BE2C (cell line): ENCODE measurements around the gene HLA-DMA.
"Not testable (repeated sequence)": the region's sequence is repeated elsewhere in the genome, so short reads cannot be mapped to it uniquely, and the experiment has no call there.

ENCODE experiments used
- DNase-seq: peaks from one replicate; pipeline ENCODE4 v3.0.0-alpha.2; 2020
- H3K27me3 ChIP-seq: fragments of 250-450 bp; sonication (Bioruptor Pico); 2 replicates; pipeline ENCODE4 v1.5.1; 2020; ENCODE audit warnings: mild to moderate bottlenecking
- H3K36me3 ChIP-seq: fragments of 250-450 bp; sonication (Bioruptor Pico); 2 replicates; pipeline ENCODE4 v1.5.1; 2020; ENCODE audit warnings: mild to moderate bottlenecking
- H3K4me1 ChIP-seq: fragments of 250-450 bp; sonication (Bioruptor Pico); 2 replicates; pipeline ENCODE4 v1.5.1; 2020
- H3K4me3 ChIP-seq: 2 replicates; pipeline ENCODE4 v1.5.1; 2011; ENCODE audit warnings: low read depth, low read length
- H3K9me3 ChIP-seq: fragments of 250-450 bp; sonication (Bioruptor Pico); 2 replicates; pipeline ENCODE4 v1.5.1; 2020
- TF ChIP-seq, protein P1 (sequence below): IDR thresholded peaks from 2 replicates; pipeline ENCODE4 v1.5.1; 2012; ENCODE audit warnings: mild to moderate bottlenecking, low read depth, low read length

The HLA-DMA gene

DNA sequence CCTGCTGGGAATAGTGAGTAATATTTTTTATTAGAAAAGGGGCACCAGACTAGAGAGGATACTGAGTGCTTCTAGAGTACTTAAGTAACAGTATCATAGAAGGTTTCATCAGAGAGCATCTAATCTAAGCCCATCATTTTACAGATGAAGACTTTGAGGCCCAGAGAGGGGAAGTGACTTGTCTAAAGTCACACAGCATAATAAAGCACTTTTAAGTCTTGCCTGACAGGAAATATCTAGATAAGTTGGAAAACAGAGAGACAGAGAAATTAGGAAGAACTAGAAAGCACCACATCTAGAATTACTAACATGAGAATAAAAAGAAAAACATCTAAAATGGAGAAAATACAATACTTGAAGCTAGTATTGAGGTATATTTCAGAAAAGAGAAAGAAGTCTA lies 6.0 kb downstream of the HLA-DMA start:
- H3K36me3 ChIP-seq: no peaks in the 10 kb centered on the region
- H3K4me1 ChIP-seq: no peaks in the 10 kb centered on the region
- no peak overlapping the region for H3K4me3 ChIP-seq
- H3K27me3 ChIP-seq: no peaks in the 10 kb centered on the region; the same call in none of the 2 replicates
- TF ChIP-seq, protein P1, sequence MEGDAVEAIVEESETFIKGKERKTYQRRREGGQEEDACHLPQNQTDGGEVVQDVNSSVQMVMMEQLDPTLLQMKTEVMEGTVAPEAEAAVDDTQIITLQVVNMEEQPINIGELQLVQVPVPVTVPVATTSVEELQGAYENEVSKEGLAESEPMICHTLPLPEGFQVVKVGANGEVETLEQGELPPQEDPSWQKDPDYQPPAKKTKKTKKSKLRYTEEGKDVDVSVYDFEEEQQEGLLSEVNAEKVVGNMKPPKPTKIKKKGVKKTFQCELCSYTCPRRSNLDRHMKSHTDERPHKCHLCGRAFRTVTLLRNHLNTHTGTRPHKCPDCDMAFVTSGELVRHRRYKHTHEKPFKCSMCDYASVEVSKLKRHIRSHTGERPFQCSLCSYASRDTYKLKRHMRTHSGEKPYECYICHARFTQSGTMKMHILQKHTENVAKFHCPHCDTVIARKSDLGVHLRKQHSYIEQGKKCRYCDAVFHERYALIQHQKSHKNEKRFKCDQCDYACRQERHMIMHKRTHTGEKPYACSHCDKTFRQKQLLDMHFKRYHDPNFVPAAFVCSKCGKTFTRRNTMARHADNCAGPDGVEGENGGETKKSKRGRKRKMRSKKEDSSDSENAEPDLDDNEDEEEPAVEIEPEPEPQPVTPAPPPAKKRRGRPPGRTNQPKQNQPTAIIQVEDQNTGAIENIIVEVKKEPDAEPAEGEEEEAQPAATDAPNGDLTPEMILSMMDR: no peak
- no peaks in the 10 kb centered on the region for H3K9me3 ChIP-seq
- DNase-seq: no peak

DNA sequence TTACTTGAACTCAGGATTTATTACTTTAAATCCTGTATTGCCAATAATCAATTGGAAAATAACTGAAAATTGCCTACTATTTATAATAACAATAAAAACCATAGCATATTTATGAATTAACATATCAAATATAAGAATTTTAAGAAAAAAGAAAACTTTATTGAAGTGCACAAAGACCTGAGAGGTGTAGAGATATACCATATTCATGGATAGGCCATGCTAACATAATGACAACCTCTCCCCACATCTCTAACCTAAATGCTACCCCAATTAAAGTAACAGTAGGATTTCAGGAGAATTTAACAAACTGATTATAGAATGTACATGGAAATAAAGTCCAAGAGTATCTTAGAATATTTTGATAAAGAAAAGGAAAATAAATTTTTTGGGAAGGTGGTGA lies 6.9 kb downstream of the HLA-DMA start:
- H3K36me3 ChIP-seq: no peaks in the 10 kb centered on the region
- H3K4me3 ChIP-seq: no peak overlapping the region
- no peak for DNase-seq
- no peaks in the 10 kb centered on the region for H3K9me3 ChIP-seq
- H3K27me3 ChIP-seq: no peaks in the 10 kb centered on the region; the same call in none of the 2 replicates
- TF ChIP-seq, protein P1: no peak
- H3K4me1 ChIP-seq: no peaks in the 10 kb centered on the region

DNA sequence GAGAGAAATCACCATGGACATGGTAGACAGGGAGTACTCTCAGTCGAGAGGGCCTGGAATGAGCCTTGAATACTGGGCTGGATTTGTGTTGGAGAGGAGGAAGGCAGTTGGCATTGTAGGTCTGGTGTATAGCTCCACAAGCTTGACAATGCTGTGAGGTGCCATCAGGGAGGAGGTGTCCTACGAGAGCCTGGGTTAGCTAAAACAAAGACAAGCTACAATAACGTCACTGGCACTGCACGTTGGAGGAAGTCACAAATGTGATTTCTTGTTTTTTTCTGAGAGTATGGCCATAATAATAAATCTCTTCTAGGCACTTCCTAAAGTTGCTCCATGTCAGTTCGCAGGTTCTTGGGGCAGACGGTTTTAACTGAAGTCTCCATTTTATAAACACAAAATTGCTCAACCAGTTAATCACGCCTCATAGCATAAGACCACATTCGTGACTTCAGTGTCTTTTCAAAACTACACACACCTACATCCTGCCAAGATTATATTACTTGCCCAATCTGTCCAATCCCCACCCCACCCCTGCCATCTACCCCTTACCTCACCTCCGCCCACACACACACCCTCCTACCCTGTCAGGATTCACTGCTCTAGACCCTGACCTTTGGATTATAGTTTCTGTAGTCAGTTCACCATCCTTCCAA lies 7.7 kb downstream of the HLA-DMA start:
- Histone ChIP-seq H3K4me3 (no peak overlapping the region), H3K9me3 (no peaks in the 10 kb centered on the region), H3K27me3 (peaks cover 3% of the 10 kb centered on the region), H3K36me3 (no peaks in the 10 kb centered on the region), H3K4me1 (no peaks in the 10 kb centered on the region)
- TF ChIP-seq, protein P1: no peak
- no peak for DNase-seq

DNA sequence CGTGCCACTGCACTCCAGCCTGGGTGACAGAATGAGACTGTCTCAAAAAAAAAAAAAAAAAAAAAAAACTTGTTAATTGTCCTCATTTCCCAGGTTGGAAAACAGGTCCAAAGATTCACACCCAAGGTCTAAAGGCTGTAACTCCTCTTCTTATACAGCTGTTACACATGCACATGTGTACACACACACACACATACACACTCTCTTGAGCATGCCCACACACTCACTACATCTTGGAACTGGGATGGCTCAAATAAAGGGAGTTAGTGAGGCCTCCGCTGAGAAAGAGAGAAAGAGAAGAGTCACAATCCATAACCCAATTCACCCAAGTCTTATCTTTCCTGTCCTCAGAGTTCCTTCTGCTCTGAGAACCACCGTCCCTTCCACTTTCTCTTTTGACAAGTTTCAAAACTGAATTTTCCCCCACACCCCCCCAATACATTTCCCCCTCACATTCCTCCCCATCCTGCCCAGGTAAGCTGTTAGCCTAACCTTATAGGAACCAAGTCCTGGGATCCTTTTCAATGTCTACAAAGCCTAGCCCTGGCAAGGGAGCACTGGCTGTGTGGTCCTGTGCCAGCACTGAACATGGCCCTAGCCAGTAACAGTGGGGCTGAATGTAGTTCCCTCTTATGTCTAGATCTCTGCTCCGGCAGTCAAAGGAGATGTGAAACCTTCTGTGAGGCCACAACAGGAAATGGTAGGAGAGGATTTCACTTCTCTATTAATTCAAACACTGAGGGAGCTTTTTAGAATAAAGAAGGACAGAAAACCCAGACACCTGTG lies 8.8 kb downstream of the HLA-DMA start:
- no peak for DNase-seq
- H3K4me1 ChIP-seq: no peaks in the 10 kb centered on the region
- peaks cover 9% of the 10 kb centered on the region for H3K27me3 ChIP-seq
- TF ChIP-seq, protein P1: no peak
- H3K4me3 ChIP-seq: no peak overlapping the region
- H3K9me3 ChIP-seq: no peaks in the 10 kb centered on the region
- no peaks in the 10 kb centered on the region for H3K36me3 ChIP-seq

DNA sequence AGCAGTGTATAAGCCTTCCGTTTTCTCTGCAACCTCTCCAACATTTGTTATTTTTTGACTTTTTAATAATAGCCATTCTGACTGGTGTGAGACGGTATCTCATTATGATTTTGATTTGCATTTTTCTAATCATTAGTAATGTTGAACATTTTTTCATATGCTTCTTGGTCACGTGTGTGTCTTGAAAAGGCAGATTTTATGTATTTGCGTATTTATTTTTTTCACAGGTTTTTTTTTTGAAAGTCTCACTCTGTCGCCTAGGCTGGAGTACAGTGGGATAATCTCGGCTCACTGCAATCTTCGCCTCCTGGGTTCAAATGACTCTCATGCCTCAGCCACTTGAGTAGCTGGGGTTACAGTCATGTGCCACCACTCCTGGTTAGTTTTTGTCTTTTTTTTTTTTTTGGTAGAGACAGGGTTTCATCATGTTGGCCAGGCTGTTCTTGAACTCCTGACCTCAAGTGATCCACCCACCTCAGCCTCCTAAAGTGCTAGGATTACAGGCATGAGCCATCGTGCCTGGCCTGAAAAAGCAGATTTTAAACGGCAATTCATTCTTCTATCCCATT lies 10.3 kb downstream of the HLA-DMA start:
- not testable (repeated sequence) for H3K9me3 ChIP-seq, H3K4me3 ChIP-seq, DNase-seq, H3K36me3 ChIP-seq, H3K4me1 ChIP-seq
- peaks cover 14% of the 10 kb centered on the region for H3K27me3 ChIP-seq

DNA sequence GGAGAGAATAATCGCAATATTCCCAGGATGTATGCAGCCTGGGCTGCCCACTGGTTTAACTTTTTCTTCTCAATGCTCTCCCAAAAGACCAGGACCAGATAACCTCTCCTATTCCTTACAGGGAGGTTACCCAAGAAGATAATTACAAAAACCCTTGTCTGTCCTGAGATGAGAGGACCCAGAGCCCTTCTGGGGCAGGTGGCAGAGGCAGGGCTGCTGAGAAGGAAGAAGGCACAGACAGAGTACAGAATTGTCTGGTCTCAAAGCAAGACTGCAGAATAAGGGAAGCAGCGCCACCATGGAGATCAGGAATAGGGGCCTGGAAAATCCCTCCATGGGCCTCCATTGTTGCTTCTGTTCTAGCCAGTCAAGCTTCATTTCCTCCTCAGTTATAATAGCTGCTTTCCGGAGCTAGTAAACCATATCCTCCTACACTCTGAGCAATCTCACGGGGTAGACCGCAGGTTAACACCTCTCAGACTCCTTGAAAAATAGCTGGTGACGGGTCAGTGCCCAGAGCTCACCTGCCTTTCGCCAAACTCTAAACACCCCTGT lies 11.6 kb downstream of the HLA-DMA start:
- Histone ChIP-seq H3K9me3 (no peaks in the 10 kb centered on the region), H3K36me3 (no peaks in the 10 kb centered on the region), H3K4me3 (no peak overlapping the region), H3K4me1 (no peaks in the 10 kb centered on the region), H3K27me3 (peaks cover 26% of the 10 kb centered on the region)
- TF ChIP-seq, protein P1: no peak
- no peak for DNase-seq
